NCI-H774 (cell line): ENCODE data around the gene PSMD3.

Source experiments
- DNase-seq: peaks from one replicate; lab custom pipeline; 2025; lab: John Stamatoyannopoulos, UW

Gene PSMD3

DNA sequence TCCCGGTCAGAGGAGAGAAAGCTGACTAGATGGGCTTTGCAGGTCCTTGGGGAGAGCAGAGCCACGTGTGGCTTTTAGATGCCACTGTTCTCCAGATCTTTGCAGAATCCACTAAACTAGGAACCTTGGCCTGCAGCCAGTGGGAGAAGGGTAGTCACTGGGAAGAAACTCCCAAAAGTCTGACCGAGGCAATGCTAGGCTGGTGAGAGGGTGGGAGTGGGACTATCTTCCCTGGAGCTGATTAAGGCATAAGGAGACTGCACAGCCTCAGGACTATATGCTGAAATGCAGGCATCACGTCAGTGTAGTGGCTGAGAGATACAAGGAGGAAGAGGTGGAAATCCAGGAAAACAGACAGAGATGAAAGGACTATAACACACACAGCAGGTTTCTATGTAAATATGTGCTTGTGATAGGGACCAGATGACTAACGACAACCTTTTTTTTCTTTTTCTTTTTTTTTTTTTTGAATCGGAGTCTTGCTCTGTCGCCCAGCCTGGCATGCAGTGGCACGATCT is 20.0 kb upstream of the PSMD3 start:
- no peak for DNase-seq

DNA sequence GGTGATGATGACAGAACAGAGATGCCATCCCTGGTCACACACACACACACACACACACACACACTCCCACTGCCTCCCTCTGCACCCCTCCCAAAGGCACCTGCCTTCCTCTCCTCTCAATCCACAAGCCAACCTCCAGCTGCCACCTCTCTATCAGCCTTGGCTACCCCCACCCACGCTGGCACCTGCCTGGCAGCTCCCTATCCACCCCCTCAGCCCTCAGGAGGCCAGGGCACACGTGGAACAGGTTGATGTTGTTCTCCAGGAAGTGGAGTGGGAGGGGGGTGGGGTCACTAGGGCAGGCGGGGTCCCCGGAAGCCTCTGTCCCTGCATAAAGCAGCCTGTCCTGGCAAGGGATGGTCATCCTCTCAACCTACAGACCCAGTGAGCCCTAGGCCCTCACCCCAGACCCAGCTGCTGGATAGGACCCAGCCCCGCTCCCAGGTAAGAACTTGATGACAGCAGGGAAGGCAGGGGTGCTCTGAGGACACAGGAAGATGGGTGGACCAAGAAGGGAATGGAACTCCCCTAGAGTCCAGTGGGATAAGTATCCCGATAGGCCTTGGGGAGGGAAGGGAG is 17.9 kb upstream of the PSMD3 start, which contains the start of gene GSDMA:
GSDMA (plus strand) TSS at position 363 of the 579 bp plus-strand sequence. CDS start 2,684 bp downstream, outside the sequence.
- no peak for DNase-seq

DNA sequence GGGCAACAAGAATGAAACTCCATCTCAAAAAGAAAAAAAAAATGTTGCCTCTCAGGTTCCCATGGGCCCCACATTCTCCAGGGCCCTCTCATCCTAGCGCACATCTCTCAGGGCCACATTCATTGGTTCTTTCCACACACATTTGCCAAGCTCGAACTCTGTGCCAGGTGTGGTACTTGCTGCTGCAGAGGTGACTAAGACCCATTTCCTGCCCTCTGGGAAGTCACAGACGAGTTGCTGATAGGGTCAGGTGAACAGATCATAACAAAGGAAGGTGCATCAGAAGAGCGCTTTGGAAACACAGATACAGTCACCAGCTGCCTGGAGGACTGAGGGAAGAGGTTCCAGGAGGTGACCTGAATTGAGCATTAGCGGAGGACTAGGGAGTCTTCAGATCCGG is 16.8 kb upstream of the PSMD3 start:
- no peak for DNase-seq

DNA sequence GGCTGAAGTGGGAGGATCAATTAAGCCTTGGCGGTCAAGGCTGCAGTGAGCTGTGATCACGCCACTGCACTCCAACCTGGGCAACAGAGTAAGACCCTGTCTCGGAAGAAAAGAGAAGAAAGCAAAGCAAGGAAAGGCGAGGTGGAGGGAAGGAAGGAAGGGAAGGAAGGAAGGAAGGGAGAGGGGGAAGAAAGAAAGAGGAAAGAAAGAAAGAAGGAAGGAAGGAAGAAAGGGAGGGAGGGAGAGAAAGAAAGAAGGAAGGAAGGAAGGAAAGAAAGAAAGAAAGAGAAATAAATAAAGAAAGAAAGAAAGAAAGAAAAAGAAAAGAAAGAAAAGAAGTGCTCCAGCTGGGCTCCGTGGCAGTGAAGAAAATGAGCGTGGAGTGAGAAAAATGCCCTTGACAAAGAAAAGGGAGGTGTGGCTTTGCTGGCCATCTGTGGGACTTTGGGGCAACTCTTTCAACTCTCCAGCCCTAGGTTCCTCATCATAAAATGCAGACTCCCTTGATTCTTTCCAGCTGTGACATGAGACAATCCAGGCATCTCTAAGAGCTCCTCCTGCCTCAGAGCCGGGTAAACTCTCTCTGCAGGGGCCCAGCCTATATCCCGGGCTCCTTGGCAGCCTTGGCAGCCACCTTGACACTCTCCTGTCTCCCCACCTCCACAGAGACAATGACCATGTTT is 15.4 kb upstream of the PSMD3 start:
- no peak for DNase-seq

DNA sequence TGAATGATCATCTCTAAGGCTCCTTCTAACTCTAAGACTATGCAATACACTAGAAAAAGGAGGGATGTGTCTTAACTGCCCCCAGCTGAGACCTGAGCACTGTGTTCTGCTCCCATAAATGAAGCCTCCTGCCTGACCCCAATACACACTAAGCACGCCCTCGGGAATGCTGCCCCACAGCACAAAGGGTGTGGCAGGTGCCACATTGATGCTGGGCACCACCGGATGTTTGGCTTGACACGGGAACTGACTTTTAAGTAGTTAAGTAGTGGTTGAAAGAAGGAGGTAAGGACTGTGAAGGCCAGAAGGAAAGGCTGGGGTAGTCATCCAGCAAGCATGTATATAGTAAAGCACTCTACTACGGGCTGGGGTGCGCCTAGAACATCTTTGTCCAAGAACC is 13.8 kb upstream of the PSMD3 start:
- DNase-seq, result no peak

DNA sequence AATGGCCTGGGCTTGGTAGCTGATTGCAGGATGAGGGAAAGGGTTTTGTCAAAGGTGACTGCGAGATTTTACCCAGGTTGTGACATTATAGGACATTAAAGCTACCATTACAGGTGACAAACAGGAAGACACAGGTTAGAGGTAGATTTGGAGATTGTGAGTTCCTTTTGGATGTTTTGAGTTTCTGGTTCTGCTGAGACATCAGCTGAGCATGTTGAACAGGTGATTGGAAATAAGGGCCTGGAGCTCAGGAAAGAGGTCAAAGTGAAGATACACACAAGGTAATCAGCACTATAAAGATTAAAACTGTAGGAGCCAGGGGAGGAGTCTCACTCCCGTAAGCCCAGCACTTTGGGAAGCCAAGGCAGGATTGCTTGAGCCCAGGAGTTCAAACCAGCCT is 11.8 kb upstream of the PSMD3 start:
- no peak for DNase-seq

DNA sequence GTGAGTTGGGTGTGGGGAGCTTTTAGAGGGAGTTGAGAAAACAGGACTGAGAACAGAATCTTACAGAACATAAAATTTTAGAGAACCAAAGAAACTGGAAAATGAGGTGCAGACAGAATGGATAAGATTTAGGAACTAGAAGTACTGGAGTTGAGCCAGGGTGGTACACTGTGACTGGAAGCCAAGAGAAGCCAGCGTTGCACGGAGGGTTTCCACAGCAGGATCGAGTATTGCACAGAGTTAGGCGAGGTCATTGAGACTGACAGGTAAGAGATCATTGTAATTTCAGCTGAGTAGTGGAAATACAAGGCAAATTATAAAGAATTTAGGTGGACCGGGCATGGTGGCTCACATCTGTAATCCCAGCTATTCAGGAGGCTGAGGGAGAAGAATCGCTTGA is 11.2 kb upstream of the PSMD3 start:
- DNase-seq, result no peak

DNA sequence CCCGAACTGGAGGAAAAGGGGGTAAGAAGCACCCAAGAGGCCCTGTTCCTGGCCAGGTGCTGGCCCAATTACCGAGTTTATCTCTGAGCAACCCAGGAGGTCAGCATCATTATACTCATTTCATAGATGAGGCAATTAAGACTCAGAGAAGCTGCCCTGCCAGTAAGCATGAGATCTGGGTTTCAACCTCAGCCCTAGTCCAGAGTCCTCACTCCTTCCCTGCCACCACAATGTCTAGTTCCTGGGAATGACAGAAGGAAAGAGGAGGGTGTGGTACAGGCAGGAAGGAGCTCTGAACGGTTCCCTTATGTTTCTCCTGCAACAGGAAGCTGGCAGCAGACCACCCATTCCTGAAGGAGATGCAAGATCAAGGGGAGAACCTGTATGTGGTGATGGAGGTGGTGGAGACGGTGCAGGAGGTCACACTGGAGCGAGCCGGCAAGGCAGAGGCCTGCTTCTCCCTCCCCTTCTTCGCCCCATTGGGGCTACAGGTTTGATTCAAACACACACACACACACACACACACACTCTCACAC is 10.4 kb upstream of the PSMD3 start:
- DNase-seq, result no peak

DNA sequence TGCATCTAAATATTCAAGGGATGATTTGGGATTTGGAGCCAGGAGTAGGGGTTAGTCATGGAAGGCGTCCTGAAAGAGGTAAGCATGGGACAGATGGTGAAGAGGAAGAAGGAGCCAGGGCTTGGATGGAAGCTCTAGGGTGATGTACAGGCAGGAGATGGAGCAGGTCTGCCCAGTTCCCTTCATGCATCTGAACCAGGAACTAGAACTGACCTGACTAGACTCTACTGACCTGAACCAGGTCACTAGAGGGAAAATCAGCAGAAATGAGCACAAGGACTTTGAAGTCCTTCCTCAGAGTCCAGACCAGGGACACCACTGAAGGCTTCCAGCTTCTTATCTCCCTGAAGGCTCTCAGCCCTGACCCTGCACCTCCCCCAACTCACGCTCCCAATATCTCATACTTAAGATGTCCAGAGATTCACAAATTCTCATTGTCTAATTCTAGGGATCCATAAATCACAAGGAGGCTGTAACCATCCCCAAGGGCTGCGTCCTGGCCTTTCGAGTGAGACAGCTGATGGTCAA is 9.5 kb upstream of the PSMD3 start:
- no peak for DNase-seq

DNA sequence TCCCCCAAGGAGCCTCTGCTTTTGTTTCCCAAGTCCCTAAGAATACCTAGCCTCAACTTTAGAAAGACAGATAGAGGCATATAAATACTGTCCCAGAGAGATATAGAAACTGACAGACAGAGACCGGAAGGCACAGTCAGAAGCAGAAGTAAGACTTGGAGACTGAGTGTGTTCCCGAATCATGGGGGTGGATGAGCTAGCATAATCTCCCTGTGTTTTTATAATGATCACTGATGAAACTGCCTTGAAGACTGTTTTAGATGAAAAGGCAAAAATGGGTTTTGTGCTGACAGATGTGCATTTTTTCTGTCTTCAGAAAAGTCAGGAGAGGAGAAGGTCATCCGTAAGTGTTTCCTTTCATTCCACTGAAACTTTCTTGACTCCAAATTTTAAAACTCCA is 8.3 kb upstream of the PSMD3 start:
- no peak for DNase-seq

DNA sequence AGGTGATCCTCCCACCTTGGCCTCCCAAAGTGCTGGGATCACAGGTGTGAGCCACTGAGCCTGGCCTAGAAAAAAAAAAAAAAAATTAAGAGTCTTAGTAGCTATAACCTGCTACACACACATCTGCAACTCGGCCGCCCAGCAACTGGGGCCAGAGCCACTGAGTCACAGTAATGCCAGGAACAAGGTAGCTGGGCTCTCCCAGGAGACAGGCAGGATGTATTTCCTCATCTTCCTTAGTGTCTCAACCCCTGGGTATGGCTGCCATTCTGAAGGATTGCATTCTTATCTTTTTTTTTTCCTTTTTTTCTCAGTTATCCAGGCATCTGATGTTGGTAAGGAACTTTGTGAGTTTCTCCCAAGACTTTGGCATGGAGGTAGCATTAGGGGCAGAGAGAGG is 7.1 kb upstream of the PSMD3 start:
- no peak for DNase-seq

DNA sequence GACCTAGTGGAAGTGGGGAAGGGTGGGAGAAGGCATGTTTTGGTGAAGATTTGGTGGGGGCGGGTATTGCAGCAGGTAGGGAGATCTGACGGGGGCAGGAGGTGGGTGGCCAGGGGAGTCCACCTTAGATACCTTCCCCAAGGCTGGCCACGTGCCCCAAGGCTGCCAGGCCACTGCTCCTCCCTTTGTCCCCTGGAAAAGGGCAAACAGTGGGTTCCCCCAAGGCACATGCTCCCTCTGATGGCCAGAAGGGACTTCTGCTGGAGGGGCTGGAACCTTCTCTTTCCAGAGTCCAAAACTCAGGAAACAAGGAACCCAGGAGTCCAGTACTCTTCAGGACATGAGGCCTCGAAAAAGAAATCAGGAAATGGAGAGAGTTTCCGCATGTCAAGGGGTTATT is 6.2 kb upstream of the PSMD3 start:
- no peak for DNase-seq

DNA sequence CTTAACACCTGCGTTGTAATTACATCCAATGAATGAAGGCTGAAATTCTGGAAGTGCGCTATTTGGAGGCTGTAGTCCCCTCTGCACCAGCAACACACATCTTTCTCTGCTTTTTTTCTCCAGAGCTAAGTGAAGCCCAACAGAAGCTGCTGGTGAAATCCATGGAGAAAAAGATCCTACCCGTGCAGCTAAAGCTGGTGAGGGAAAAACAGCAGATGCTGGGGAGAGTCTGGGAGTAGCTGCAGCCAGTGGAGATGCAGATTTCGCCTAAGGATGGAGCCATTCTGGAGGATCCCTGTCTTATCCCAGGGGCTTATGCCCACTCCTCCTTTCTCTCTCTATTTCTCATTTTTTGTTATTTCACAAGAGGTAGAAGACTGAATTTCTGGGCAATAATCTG is 4.8 kb upstream of the PSMD3 start:
- no peak for DNase-seq

DNA sequence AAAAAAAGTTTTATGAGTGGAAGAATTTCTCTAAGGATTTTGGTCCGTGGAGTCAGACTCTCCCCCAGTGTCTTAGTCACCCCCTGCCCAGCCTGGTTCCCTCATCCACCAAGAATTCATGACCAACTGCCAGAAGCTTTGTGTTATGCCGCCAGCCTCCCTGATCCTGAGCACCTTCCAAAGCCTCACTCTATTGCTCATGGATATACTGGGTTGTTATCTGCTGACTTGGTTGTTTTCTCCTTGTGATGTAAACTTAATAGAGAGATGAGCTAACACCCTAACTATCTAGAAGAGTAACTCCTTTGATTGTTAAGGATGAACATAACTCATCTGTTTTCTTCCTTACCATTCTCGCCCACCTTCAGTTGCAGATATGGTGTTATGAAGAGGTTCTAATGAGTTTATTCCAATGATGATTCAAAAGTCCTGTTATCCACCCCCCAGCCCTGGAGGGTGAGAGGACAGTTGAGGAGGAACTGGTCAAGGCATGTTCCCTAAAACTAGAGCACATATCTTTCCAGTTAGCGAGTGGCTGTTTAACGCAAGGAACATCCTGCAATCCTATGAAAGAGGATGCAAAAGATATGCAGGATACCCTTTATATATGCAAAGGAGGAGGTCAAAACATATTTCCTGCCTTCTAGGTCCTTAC is 1.5 kb upstream of the PSMD3 start:
- DNase-seq, result no peak

DNA sequence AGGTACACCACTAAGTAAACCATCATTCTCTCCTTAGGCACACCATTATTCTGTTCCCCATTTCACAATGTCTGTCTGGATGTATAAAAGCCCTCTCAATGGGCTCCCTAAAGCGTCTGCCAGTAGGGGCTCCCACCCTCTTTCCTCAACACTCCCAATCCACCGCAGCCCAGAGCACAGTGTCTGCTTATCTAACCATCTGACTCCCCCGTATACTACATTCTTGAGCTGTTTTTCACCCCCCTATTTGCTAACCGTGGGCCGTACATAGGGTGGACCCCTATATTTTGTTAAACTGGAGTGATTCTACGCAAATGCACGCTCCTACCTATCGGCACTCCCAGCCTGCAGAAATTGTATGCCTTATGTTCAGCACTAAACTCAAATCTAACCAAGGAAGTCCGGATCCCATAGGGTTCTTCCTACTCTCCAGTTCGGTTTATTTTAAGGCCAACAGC is 685 bp upstream of the PSMD3 start:
- DNase-seq, result no peak

DNA sequence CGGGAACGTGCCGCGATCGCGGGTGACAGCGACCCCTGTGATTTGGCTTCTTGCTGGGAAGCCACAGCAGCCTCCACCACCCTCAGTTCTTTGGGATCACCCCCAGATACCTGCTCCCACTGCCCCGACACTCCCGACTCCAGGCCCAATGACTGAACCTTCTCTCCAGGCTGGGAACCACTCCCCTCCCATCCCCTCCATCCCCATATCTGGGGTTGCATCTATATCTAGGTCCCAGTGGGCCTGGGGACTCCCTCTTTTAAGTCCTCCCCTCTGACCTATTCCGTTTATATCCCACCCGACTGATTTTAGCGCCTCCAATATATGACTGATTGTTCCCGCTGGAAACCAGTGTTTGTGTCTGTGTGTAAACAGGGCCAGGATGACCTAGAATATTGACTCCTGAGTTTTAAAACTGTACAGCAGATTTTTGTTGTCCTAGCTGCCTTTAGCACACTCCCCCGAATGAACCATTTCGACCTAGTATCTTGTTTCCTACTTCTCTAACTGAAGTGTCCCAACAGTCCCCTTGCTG is 667 bp downstream of the PSMD3 start:
- no peak for DNase-seq

DNA sequence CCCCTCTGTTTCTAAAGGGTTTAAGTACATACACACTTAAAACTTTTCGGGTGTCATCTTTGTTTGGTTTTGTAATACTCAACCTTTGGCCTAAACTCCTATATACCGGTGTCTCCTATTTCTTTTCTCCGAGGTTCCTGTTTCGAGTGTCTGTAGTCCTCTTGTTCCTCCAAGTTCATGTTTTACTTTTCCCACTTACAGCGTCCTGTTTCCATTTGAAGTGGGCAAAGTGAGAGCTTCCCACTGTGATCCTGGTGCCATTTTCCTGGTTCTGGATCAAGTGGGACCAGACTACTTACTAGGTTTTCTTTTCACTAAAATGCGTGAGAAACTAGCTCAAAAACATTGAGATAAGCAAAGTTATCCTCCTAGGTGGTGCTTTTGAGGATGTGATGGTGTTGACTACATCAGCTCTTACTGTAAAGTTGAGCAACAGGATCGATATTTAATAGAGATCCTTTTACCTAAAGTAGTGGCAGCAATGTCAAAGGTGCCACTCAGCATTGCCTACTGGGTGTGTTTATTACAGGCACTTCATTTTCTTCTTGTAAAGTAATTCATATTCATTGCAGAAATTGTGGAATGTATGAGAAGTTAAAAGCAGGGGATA is 1.3 kb downstream of the PSMD3 start:
- no peak for DNase-seq

DNA sequence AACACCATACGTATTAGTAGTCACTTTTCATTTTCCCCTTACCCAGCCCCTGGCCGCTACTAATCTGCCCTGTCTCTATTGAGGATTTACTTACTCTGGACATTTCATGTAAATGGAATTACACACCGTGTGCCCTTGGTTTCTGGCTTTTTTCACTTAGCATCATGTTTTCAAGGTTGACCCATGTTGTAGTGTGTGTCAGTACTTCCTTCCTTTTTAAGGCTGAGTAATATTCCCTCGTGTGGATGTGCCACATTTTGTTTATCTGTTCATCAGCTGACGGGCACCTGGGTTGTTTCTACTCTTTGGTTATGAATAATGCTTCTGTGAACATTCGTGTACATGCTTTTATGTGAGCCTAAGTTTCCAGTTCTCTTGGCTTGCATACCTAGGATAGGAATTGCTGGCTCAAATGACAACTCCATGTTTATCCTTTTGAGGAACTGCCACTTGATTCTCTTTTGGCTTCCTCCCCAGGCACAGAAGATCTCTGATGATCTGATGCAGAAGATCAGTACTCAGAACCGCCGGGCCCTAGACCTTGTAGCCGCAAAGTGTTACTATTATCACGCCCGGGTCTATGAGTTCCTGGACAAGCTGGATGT is 7.7 kb downstream of the PSMD3 start:
- DNase-seq, result no peak

DNA sequence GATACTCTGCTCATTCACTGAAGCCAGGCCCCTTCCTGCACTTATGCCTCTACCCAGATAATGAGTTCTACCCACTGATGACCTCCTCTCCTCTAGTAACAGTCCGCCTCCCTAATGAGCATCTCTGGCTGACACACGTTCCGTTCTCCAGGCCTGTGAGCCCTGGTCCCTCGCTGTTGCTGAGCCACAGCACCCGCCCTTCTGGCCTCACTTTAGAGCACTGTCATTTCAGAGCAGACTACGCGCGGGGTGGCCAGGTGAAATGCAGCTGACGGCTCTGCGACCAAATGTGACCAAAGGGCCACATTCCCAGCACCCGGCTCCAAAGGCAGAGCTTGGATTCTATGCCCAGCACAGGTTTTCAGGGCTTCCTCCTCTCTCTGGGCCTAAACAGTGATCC is 13.8 kb downstream of the PSMD3 start:
- no peak for DNase-seq

DNA sequence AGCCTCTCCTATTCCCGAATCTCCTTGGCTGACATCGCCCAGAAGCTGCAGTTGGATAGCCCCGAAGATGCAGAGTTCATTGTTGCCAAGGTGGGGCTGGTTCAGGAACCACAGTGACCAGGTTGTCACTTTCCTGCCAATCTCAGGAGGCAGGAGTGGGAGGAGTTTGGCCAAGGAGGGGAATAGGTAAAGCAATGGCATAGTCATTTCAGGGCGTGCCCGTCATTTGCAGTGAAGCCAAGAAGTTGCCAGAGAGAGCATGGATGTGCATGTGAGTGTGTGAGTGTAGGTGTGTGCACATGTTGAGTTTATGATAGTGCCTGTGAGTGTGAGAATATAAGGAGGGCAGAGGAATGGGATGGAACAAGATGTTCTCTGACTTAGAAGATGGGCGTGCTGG is 14.8 kb downstream of the PSMD3 start:
- no peak for DNase-seq

DNA sequence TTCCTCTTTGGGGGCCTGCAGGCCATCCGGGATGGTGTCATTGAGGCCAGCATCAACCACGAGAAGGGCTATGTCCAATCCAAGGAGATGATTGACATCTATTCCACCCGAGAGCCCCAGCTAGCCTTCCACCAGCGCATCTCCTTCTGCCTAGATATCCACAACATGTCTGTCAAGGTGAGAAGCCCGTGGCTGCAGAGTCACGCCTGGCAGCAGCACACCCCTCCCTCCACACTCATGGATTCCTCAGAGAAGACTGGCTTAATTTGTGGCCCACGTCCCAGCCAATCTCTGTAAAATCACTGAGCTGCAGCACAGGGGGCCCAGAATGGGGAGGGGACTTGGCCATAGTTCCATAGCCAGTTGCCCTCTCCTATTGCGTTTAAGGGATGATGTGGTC is 15.6 kb downstream of the PSMD3 start:
- no peak for DNase-seq

DNA sequence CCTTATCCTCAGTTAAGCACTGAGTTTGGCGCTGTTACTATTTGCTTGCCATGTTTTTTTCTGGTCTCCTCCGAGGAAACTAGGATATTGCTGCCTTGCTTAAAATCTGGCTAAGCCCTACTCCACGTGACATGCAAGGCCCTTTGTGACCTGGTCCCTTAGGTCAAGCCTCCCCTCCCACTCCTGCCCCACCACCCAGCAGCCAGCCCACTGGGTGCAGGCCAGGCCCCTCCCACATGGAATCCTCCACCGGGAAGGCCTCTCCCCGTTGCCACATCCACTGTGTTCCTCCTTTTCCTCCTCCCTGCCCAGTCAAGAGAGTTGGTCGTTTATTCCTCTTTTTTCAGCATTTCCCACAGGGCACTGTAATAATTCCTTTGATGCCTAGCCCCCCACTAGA is 16.2 kb downstream of the PSMD3 start:
- DNase-seq, result no peak
